ENCODE measurements around the gene BCL2A1.

DNA sequence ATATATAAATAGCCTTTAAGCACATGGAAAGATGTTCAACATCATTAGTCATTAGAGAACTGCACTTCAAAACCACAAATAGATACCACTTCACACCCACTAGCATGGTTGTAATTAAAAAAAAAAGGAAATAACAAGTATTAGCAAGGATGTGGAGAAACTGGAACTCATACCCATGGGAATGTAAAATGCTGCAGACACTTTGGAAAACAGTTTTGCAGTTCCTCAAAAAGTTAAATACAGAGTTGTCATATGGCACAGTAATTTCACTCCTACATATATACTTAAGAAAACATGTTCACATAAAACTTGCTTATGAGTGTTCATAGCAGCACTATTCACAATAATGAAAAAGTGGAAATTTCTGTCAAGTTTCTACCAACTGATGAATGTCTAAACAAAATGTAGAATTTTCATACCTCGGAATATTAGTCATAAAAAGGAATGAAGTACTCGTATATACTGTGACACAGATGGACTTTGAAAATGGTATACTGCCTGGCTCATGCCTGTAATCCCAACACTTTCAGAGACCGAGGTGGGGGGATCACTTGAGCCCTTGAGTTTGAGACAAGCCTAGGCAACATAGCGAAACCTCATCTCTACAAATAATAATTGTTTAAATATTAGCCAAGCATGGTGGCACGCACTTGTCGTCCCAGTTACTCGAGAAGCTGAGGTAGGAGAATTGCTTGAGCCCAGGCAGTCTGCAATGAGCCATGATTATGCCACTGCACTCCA is 28.1 kb downstream of the BCL2A1 start:
- no peak for TF ChIP-seq EZH2 (IDR thresholded peaks at IDR 0.05; ENCODE audit: low read length, missing control alignments)
- TF ChIP-seq, protein P1, sequence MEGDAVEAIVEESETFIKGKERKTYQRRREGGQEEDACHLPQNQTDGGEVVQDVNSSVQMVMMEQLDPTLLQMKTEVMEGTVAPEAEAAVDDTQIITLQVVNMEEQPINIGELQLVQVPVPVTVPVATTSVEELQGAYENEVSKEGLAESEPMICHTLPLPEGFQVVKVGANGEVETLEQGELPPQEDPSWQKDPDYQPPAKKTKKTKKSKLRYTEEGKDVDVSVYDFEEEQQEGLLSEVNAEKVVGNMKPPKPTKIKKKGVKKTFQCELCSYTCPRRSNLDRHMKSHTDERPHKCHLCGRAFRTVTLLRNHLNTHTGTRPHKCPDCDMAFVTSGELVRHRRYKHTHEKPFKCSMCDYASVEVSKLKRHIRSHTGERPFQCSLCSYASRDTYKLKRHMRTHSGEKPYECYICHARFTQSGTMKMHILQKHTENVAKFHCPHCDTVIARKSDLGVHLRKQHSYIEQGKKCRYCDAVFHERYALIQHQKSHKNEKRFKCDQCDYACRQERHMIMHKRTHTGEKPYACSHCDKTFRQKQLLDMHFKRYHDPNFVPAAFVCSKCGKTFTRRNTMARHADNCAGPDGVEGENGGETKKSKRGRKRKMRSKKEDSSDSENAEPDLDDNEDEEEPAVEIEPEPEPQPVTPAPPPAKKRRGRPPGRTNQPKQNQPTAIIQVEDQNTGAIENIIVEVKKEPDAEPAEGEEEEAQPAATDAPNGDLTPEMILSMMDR (conservative IDR thresholded peaks at IDR 0.05 in 1 of 2, IDR thresholded peaks at IDR 0.05 in 1 of 2; ENCODE audit: low read depth in 1 of 2, low read length in 2 of 2), result no peak

Measured in fibroblast of lung (primary cell).